ENCODE data around the gene MTUS2. TPM values are rescaled to one million over a fixed set of nuclear protein-coding genes. Genes with fewer than 3 reads are reported as not detected.

Gene MTUS2
- total and polyA plus RNA-seq, 2 of the 8 experiments (the other 6 are each of a cell fraction or from before 2014, with no cell fraction given) = 0.18 to 0.80 TPM

- no peak overlapping the region for H3K9ac ChIP-seq (replicated peaks in 1 of 4; ENCODE audit: extremely low read depth in 1 of 4, low read depth in 3 of 4, low read length in 3 of 4)
- no peaks in the 10 kb centered on the region for H3K23me2 ChIP-seq (ENCODE audit: low read depth, low read length)
- H3K27ac ChIP-seq (ENCODE audit: low read depth, low read length) = no peak overlapping the region
- WGBS, 2 experiments (ENCODE audit: extremely low coverage in 1 of 2, insufficient coverage in 1 of 2, insufficient read length in 1 of 2, insufficient replicate concordance in 2 of 2, low coverage in 1 of 2, low lambda C conversion rate in 2 of 2, missing lambda C conversion rate in 1 of 2) = 100% methylated on average over 1 of the region's 1 CpG; no CpG with 5 or more reads in 1 of the 2 experiments
- CTCF ChIA-PET (ENCODE audit: partially characterized antibody) = interaction anchor here (0.6 to 3.4 kb wide), 15 partner anchors 9 to 812 kb away, joined by 3 to 18 read pairs (median 4); partner anchors contain the start of gene SLC46A3
- FAIRE-seq (no peak), DNase-seq (ENCODE audit: low read depth in 1 of 2, low spot score in 2 of 2) (no peak)
- H3K79me1 ChIP-seq (ENCODE audit: low read depth, low read length) = no peaks in the 10 kb centered on the region
- H3K4me2 ChIP-seq (ENCODE audit: insufficient read depth in 1 of 2, low read depth in 2 of 2, low read length in 2 of 2) = no peak overlapping the region
- no peak overlapping the region for H2BK5ac ChIP-seq (ENCODE audit: low read depth, low read length)
- H2AFZ ChIP-seq (ENCODE audit: low read length) = no peak overlapping the region
- H3K36me3 ChIP-seq (ENCODE audit: control insufficient read depth in 2 of 4, insufficient read depth in 4 of 4, low read length in 3 of 4) = no peaks in the 10 kb centered on the region
- no peak overlapping the region for H3K56ac ChIP-seq (replicated peaks; ENCODE audit: insufficient read length, low read depth, low read length)
- H3K14ac ChIP-seq (ENCODE audit: insufficient read length) = no peak overlapping the region
- no peaks in the 10 kb centered on the region for H4K20me1 ChIP-seq (replicated peaks in 1 of 2; ENCODE audit: control insufficient read depth in 1 of 2, insufficient read depth in 2 of 2, low read length in 2 of 2)
- no peak overlapping the region for H4K91ac ChIP-seq (replicated peaks; ENCODE audit: insufficient read length, low read length)
- no peak overlapping the region for H3K18ac ChIP-seq (ENCODE audit: extremely low read depth, low read length)
- no peak overlapping the region for H3K4ac ChIP-seq (replicated peaks; ENCODE audit: insufficient read length, low read depth, low read length)
- H2BK12ac ChIP-seq (ENCODE audit: low read depth, low read length) = no peak overlapping the region
- no peak overlapping the region for H2BK20ac ChIP-seq (ENCODE audit: low read length)
- POLR2A ChIA-PET (ENCODE audit: partially characterized antibody) = interaction anchor here (0.7 to 1.1 kb wide), 2 partner anchors 122 to 264 kb away, joined by 3 read pairs; no protein-coding TSS in a partner anchor
- H2AK5ac ChIP-seq (ENCODE audit: low read depth, low read length) = no peak overlapping the region
- H2BK15ac ChIP-seq (ENCODE audit: low read length) = no peak overlapping the region
- no peaks in the 10 kb centered on the region for H3K9me3 ChIP-seq (ENCODE audit: insufficient read depth in 2 of 2, low read depth in 1 of 2, low read length in 1 of 2)
- no peak overlapping the region for H4K5ac ChIP-seq (ENCODE audit: insufficient read length, low read depth, low read length)
- H2BK120ac ChIP-seq (replicated peaks; ENCODE audit: low read depth, low read length) = no peak overlapping the region
- H3K27me3 ChIP-seq (replicated peaks in 1 of 4; ENCODE audit: control insufficient read depth in 3 of 4, extremely low read depth in 1 of 4, insufficient read depth in 3 of 4, low read length in 3 of 4) = no peaks in the 10 kb centered on the region
- no peak overlapping the region for H4K8ac ChIP-seq (ENCODE audit: extremely low read depth, insufficient read depth, low read length)
- H3K4me3 ChIP-seq (ENCODE audit: extremely low read depth in 1 of 4, insufficient read depth in 2 of 4, low read depth in 3 of 4, low read length in 4 of 4) = no peak overlapping the region
- H3K23ac ChIP-seq (ENCODE audit: insufficient read length) = no peak overlapping the region
- H3K4me1 ChIP-seq (replicated peaks in 1 of 4; ENCODE audit: control insufficient read depth in 3 of 4, insufficient read depth in 4 of 4, low read length in 3 of 4) = peaks cover 0 to 4% (median 0%) of the 10 kb centered on the region in 4 experiments; a peak in 1 of 7 replicates
- no peaks in the 10 kb centered on the region for H3K79me2 ChIP-seq (ENCODE audit: control insufficient read depth in 1 of 2, insufficient read depth in 2 of 2, low read length in 2 of 2)
- TF ChIP-seq JUND (IDR thresholded peaks at IDR 0.05; ENCODE audit: low read length) (no peak), SAP30 (IDR thresholded peaks at IDR 0.05; ENCODE audit: insufficient read depth, insufficient replicate concordance, low read length) (no peak), POLR2AphosphoS5 (IDR thresholded peaks at IDR 0.05; ENCODE audit: low read depth, low read length) (no peak), RFX5 (IDR thresholded peaks at IDR 0.05; ENCODE audit: borderline replicate concordance, low read depth, low read length) (no peak), JUN (IDR thresholded peaks at IDR 0.05; ENCODE audit: low read depth, low read length) (no peak), CHD2 (IDR thresholded peaks at IDR 0.05; ENCODE audit: low read length) (no peak), ATF3 (IDR thresholded peaks at IDR 0.05; ENCODE audit: insufficient read depth, low read depth, low read length) (no peak), PHF8 (conservative IDR thresholded peaks at IDR 0.05; ENCODE audit: low read depth, low read length) (no peak), RXRA (IDR thresholded peaks at IDR 0.05; ENCODE audit: insufficient read depth, low read depth, low read length) (no peak), POLR2A (IDR thresholded peaks at IDR 0.05; ENCODE audit: control extremely low read depth in 1 of 2, low read depth in 2 of 2, low read length in 2 of 2) (no peak), EGR1 (IDR thresholded peaks at IDR 0.05; ENCODE audit: borderline replicate concordance, low read depth, low read length) (no peak), BCL11A (IDR thresholded peaks at IDR 0.05; ENCODE audit: low read depth in 2 of 2, low read length in 2 of 2) (no peak)
- TF ChIP-seq, protein P1, sequence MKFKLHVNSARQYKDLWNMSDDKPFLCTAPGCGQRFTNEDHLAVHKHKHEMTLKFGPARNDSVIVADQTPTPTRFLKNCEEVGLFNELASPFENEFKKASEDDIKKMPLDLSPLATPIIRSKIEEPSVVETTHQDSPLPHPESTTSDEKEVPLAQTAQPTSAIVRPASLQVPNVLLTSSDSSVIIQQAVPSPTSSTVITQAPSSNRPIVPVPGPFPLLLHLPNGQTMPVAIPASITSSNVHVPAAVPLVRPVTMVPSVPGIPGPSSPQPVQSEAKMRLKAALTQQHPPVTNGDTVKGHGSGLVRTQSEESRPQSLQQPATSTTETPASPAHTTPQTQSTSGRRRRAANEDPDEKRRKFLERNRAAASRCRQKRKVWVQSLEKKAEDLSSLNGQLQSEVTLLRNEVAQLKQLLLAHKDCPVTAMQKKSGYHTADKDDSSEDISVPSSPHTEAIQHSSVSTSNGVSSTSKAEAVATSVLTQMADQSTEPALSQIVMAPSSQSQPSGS (IDR thresholded peaks at IDR 0.05; ENCODE audit: low read length) = no peak
Measured at GRCh38 chr13:28796938-28797257, 23.2 kb upstream of the MTUS2 start.
